Ovary (tissue), 3 donors: ENCODE data around the gene MPPED1.

Experiments used
- EP300 ChIP-seq: sonication (generic); formaldehyde crosslinking; IDR thresholded peaks from one replicate; pipeline ENCODE4 v1.6.1; 2017; ENCODE audit warnings: antibody characterized with exemption
- POLR2A ChIP-seq: fragments of 450-650 bp; IDR thresholded peaks from one replicate; pipeline ENCODE4 v1.6.1; 2017; ENCODE audit warnings: antibody characterized with exemption, mild to moderate bottlenecking, moderate library complexity
- TF ChIP-seq, protein P1 (sequence below), 3 donors: fragments of 450-650 bp in 2 of 3; fragments of 200-600 bp in 1 of 3; IDR thresholded peaks; one replicate each; pipeline versions ENCODE4 v1.5.1 to v1.8.0; 2016 to 2022; ENCODE audit warnings: antibody characterized with exemption in 3 of 3, mild to moderate bottlenecking in 1 of 3
- donor health status: DM: no; HTN: no; CAD: no.

DNA sequence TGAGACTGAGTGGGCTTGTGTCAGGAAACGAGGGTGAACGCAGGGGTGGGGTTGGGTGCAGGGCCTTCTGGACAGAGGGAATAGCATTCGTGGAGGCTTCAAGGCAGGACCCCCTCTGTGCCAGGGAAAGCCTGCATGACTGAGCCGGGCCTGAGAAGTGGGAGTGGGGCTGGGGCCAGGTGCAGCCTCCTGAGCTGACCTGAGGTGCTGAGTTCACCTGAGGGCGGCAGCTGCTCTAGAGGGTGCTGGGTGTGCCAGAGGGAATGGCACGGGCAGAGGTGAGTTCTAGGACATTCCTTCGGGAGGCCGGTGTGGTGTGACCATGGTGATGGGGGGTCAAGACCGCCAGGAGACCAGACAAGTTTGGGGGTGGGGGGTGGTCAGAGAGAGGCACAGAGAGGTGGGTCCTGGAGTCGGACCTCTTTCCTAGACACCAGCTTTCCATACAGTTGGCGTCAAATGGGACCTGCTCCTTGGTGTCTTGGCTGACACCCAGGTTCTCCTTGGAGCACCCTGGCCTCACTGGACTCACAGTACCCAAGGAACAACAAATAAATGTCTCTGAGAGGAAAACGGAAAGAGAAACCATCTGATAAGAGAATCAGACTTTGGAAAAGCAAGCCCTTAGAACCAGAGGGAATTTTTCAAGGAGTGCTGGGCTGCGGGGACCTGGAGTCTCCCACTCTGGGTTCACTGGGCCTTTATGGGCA, 7.7 kb downstream of the MPPED1 start:
- TF ChIP-seq, protein P1, sequence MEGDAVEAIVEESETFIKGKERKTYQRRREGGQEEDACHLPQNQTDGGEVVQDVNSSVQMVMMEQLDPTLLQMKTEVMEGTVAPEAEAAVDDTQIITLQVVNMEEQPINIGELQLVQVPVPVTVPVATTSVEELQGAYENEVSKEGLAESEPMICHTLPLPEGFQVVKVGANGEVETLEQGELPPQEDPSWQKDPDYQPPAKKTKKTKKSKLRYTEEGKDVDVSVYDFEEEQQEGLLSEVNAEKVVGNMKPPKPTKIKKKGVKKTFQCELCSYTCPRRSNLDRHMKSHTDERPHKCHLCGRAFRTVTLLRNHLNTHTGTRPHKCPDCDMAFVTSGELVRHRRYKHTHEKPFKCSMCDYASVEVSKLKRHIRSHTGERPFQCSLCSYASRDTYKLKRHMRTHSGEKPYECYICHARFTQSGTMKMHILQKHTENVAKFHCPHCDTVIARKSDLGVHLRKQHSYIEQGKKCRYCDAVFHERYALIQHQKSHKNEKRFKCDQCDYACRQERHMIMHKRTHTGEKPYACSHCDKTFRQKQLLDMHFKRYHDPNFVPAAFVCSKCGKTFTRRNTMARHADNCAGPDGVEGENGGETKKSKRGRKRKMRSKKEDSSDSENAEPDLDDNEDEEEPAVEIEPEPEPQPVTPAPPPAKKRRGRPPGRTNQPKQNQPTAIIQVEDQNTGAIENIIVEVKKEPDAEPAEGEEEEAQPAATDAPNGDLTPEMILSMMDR (IDR thresholded peaks at IDR 0.05) = no peak
- TF ChIP-seq POLR2A = no peak
- no peak for TF ChIP-seq EP300
